NB4 (cell line): ENCODE results near the gene GATA5.

Source experiments
- CTCF ChIP-seq: IDR thresholded peaks from one replicate; pipeline ENCODE4 v1.5.1; 2012; ENCODE audit warnings: low read depth, low read length
- MYC ChIP-seq: IDR thresholded peaks from 2 replicates; pipeline ENCODE4 v1.6.1; 2011; ENCODE audit warnings: low read depth, low read length
- POLR2A ChIP-seq: IDR thresholded peaks from 2 replicates; pipeline ENCODE4 v1.6.1; 2011; ENCODE audit warnings: mild to moderate bottlenecking; ENCODE audit not compliant: insufficient read length; ENCODE audit errors: extremely low read depth
- TF ChIP-seq, protein P1 (sequence below): IDR thresholded peaks from 2 replicates; pipeline ENCODE4 v1.6.1; 2011; ENCODE audit warnings: low read depth, low read length

- TF ChIP-seq CTCF (no peak), MYC (no peak), POLR2A (no peak)
- TF ChIP-seq, protein P1, sequence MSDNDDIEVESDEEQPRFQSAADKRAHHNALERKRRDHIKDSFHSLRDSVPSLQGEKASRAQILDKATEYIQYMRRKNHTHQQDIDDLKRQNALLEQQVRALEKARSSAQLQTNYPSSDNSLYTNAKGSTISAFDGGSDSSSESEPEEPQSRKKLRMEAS = no peak
These were observed 12.7 kb downstream of the GATA5 start for GRCh38 chr20:62462976-62463592.
